Ramos (cell line): ENCODE results near the gene SNX30.

ENCODE experiments used
- in situ Hi-C: fragments of 300-500 bp; cut with MboI; formaldehyde crosslinking; loops from one replicate; pipeline ENCODE4 v1.14.3; 2022; ENCODE audit warnings: low sequenced_read_pairs; ENCODE audit not compliant: unreplicated experiment

The SNX30 gene

DNA sequence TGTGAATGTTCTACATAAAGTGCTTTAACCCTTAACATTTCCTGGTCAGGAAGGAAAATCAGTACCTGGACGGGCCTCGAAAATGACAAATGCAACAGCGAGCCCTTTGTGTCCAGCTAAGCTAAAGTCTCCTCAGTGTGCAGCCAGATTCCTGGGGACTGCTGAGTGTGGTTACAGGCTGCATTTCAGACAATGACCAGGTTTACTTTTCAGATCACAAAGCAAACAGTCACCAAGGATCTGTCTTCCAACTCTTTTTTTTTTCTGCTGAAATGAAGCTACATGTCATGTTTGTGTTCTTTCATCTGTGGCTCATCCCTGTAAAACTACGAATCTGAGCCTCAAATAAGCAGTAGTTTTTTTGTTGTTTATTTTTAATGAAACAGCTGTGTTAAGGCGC is 119.4 kb downstream of the SNX30 start:
- in situ Hi-C loops, result no loop called here

- in situ Hi-C loops, result no loop called here
Observed at GRCh38 chr9:112870556-112870955, 120.0 kb downstream of the SNX30 start.

GRCh38 chr9:112872019-112872418 is 121.5 kb downstream of the SNX30 start:
- in situ Hi-C loops, result no loop called here

DNA sequence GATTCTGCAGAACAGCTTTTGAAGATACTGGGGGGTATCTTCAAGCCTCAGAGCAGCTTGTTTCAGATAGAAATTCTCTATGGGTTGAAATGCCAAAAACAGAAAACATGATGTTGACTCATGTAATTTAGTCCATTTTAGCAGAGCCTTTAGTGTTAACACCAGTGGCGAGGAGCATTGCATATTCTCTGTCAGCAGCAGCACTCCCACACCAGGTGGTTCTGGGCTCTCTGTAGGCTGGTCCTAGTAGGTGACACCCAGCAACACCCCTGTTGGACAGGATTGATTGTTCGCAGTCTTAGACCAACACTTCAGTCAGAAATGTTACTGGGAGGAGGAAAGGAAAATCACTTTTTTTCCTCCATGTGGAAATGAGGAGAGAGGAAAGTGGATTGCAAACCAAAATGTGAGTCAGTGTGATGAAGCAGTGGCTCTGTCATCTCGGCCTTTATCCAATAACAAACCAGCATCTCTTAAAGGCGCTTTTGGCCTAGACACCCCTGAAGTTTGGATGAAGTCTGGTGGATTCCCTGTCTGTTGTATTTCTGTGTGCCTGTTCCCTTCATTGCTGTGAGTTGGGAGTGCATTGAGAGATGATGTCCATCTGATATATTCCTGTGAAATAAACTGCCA is 123.3 kb downstream of the SNX30 start:
- in situ Hi-C loops, result no loop called here

DNA sequence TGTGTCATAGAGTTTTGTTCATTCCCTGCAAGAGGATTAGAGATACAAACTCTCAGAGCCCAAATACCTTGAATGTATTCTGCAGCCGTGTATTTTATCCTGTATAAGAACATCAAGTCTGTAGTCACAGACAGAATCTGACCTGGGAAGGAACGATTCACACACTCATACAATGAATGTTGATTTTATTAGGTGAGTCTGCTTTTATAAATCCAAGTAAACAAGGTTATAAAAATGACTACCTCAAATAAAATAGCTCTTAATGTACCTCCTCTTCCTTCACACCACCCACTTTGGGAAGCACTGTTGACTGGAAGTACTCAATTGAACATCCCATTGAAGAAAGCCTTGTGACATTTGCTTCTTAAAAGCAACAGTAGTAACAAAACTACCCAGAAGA is 128.2 kb downstream of the SNX30 start:
- in situ Hi-C loops, result no loop called here

GRCh38 chr9:112880650-112881049 is 130.1 kb downstream of the SNX30 start:
- in situ Hi-C loops, result no loop called here

GRCh38 chr9:112881331-112881730 is 130.8 kb downstream of the SNX30 start:
- in situ Hi-C loops, result no loop called here

- in situ Hi-C loops, result no loop called here
Observed at GRCh38 chr9:112884101-112884500, 133.5 kb downstream of the SNX30 start.

DNA sequence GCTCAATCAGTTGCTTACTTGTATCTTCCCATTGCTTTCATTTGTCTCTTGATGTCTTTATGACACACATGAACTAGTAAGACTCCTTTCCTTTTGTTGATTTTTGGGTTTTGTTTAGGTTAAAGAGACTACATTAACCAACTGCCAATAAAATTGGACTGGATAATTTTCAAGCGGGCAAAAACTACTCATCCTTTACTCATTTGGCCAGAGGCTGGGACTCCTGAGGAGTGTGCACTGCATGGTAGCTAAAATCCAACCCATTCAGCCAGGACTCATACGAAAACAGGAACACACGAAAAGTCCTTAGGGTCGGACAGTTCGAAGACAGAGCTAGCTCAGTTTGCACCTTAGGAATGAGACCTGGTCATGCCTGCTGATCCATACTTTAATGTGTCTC is 134.2 kb downstream of the SNX30 start:
- in situ Hi-C loops, result no loop called here

DNA sequence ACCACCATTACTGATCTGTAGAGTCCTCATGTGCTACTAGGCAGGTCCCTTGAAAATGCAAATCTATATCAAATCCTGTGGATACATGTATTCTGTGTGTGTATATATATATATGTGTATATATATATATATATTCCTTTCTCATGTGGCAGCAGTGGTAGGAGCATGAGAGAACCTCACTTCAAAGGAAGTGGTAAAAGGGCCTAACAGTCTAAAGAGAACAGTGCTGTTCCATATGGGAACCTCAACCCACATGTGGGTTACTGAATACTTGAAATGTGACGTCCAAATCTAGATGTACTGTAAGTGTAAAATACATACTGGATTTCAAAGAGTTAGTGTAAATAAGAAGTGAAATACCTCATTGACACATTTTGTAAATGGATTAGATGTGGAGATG is 134.8 kb downstream of the SNX30 start:
- in situ Hi-C loops, result no loop called here

- in situ Hi-C loops, result no loop called here
Observed at GRCh38 chr9:112886351-112886750, 135.8 kb downstream of the SNX30 start.

DNA sequence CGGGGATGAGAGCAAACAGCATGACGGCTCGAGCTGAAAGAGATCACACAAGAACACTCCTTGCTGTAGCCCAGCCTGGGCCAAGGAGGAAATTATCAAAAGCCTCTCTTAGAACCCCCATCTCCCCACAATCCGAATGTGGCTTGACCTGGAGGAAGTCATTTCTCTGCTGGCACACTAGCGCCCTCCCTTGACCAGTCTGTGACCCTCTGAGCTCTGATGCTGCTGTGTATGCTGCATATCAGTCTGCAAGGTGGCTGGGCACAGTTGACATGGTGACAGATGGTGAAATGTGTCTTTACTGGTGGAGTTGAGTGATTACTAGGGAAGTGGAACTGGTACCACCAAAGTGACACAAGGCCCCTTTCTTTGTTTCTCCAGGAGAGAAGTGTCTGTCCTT is 136.8 kb downstream of the SNX30 start:
- in situ Hi-C loops, result no loop called here

- in situ Hi-C loops, result no loop called here
Observed at GRCh38 chr9:112890106-112891081, 139.8 kb downstream of the SNX30 start, which contains the start of gene SLC46A2. SLC46A2 (minus strand) TSS chr9:112890876; CDS start chr9:112890681, 195 bp downstream.

- in situ Hi-C loops, result no loop called here
Observed at GRCh38 chr9:112891521-112891920, 141.0 kb downstream of the SNX30 start.

- in situ Hi-C loops, result no loop called here
Observed at GRCh38 chr9:112892981-112893380, 142.4 kb downstream of the SNX30 start.

DNA sequence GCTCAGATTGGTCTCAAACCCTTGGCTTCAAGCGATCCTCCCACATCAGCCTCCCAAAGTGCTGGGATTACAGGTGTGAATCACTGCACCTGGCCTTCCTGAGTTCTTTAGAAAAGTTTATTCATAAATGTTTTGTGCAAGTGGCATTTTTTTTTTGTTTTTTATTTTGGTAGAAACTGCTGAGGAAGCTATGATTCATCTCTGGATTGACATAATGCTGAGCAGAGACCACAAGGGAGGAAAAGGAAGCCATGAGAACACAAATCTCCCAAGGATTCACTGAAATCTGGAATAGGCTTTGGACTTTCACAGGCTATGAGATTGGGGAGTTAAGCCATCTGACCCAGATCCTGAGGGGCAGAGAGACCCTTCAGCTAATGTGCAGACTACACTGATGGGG is 143.5 kb downstream of the SNX30 start:
- in situ Hi-C loops, result no loop called here

DNA sequence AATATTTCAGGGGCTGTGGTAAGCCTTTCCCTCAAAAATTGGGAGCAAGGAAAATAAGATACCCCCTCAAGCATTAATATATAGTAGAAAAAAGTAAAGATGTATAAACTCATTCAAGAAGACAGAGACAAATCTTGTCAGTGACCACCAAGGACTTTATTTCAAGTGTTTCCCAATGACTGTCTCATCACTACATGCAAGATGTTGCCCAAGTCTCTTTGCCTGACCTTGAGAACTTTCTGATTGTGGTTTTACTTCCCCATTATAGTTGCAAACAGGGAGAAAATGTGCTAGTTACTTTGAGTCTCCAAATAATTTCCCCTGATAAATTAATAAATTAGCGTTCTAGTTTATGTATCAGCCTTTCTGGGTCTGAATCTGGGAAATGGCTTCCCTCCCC is 144.1 kb downstream of the SNX30 start:
- in situ Hi-C loops, result no loop called here

DNA sequence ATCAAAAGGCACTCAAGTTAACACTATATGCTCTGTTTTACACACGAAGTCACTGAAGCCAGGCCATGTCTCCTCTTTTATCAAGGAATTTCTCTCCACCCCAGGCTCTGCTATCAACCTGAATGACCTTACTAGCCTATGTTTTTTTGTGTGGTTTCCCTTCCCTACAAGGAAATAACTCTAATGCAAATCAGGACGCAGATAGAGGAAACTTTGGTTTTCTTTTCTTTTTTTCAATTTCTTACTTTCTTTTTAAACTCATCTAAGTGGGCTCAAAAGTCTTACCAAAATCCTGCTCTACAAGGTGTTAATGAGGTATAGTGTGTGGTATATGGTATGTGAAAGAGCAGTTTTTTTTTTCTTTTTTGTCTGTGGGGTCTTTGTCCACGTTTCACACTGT is 145.6 kb downstream of the SNX30 start:
- in situ Hi-C loops, result no loop called here

- in situ Hi-C loops, result no loop called here
Observed at GRCh38 chr9:112898872-112899311, 148.3 kb downstream of the SNX30 start.

DNA sequence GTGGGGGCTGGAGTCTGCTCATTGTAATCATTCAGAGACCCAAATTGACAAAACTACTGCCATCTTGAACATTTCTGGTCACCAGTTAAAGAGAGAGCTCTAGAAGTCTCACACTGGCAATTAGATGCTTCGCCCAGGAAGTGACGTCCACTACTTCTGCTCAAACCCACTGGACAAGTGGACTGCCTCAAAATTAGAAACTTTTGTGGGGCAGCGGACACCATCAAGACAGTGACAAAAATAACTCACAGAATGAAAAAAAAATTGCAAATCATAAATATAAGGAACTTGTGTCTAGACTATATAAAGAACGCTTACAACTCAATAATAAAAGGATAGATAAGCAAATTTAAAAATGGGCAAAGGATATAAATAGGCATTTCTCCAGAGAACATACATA is 149.9 kb downstream of the SNX30 start:
- in situ Hi-C loops, result no loop called here

GRCh38 chr9:112900901-112901300 is 150.3 kb downstream of the SNX30 start:
- in situ Hi-C loops, result no loop called here
